Measurements from ENCODE around the gene CACNA1H.
"Not testable (repeated sequence)": the region's sequence is repeated elsewhere in the genome, so short reads cannot be mapped to it uniquely, and the experiment has no call there.

CACNA1H gene

GRCh38 chr16:1176280-1176897 lies 23.5 kb downstream of the CACNA1H start:
- no peak for DNase-seq

- no peak for DNase-seq
Observed at GRCh38 chr16:1177053-1177452, 24.1 kb downstream of the CACNA1H start.

- DNase-seq = no peak
Observed at GRCh38 chr16:1177750-1178149, 24.8 kb downstream of the CACNA1H start.

- DNase-seq = no peak
Observed at GRCh38 chr16:1178295-1178910, 25.5 kb downstream of the CACNA1H start.

- DNase-seq = no peak
Observed at GRCh38 chr16:1180549-1181403, 27.9 kb downstream of the CACNA1H start.

GRCh38 chr16:1181404-1182315 lies 28.8 kb downstream of the CACNA1H start:
- no peak for DNase-seq

- DNase-seq = no peak
Observed at GRCh38 chr16:1182316-1182671, 29.4 kb downstream of the CACNA1H start.

- no peak for DNase-seq
Observed at GRCh38 chr16:1182950-1183907, 30.3 kb downstream of the CACNA1H start.

GRCh38 chr16:1184156-1184868 lies 31.4 kb downstream of the CACNA1H start:
- DNase-seq = no peak

- DNase-seq = no peak
Observed at GRCh38 chr16:1184980-1185379, 32.1 kb downstream of the CACNA1H start.

GRCh38 chr16:1185460-1186207 lies 32.7 kb downstream of the CACNA1H start:
- not testable (repeated sequence) for DNase-seq

- no peak for DNase-seq
Observed at GRCh38 chr16:1188432-1189189, 35.7 kb downstream of the CACNA1H start.

- DNase-seq = no peak
Observed at GRCh38 chr16:1189455-1189854, 36.5 kb downstream of the CACNA1H start.

- not testable (repeated sequence) for DNase-seq
Observed at GRCh38 chr16:1190789-1191188, 37.9 kb downstream of the CACNA1H start.

- no peak for DNase-seq
Observed at GRCh38 chr16:1192384-1193073, 39.6 kb downstream of the CACNA1H start.

- DNase-seq = no peak
Observed at GRCh38 chr16:1193143-1193824, 40.4 kb downstream of the CACNA1H start.

- DNase-seq = no peak
Observed at GRCh38 chr16:1193825-1194581, 41.1 kb downstream of the CACNA1H start.
